ENCODE measurements around the gene SCN5A. TPM values are rescaled to one million over a fixed set of nuclear protein-coding genes. Genes with fewer than 3 reads are reported as not detected.

SCN5A gene
- total and polyA plus RNA-seq, 4 donors: 0.01 to 0.14 TPM; not detected in 2

GRCh38 chr3:38580450-38581382 is 68.8 kb downstream of the SCN5A start:
- Histone ChIP-seq H3K4me3 (ENCODE audit: low read depth in 1 of 3, low read length in 3 of 3) (no peak overlapping the region), H3K9ac (ENCODE audit: low read depth in 1 of 2, low read length in 2 of 2) (no peak overlapping the region), H3K9me3 (ENCODE audit: control insufficient read depth in 4 of 4, low read length in 3 of 4) (no peaks in the 10 kb centered on the region), H3K27me3 (ENCODE audit: control insufficient read depth in 4 of 4, insufficient read depth in 4 of 4, low read length in 3 of 4) (no peaks in the 10 kb centered on the region), H3K4me1 (ENCODE audit: control insufficient read depth in 4 of 4, insufficient read depth in 4 of 4, low read length in 3 of 4) (no peaks in the 10 kb centered on the region), H3K36me3 (ENCODE audit: control insufficient read depth in 4 of 4, insufficient read depth in 3 of 4, low read depth in 1 of 4, low read length in 3 of 4) (no peaks in the 10 kb centered on the region), H3K27ac (ENCODE audit: low read depth in 1 of 2, low read length in 2 of 2) (no peak overlapping the region)
- TF ChIP-seq CTCF (IDR thresholded peaks at IDR 0.05; ENCODE audit: low read depth, low read length, missing input control) (no peak), SP1 (IDR thresholded peaks at IDR 0.05) (no peak), EGR1 (IDR thresholded peaks at IDR 0.05; ENCODE audit: low read depth in 2 of 2) (no peak), TAF1 (conservative IDR thresholded peaks at IDR 0.05) (no peak), FOXA1 (IDR thresholded peaks at IDR 0.05) (no peak), RXRA (IDR thresholded peaks at IDR 0.05) (no peak)
- TF ChIP-seq, protein P1, sequence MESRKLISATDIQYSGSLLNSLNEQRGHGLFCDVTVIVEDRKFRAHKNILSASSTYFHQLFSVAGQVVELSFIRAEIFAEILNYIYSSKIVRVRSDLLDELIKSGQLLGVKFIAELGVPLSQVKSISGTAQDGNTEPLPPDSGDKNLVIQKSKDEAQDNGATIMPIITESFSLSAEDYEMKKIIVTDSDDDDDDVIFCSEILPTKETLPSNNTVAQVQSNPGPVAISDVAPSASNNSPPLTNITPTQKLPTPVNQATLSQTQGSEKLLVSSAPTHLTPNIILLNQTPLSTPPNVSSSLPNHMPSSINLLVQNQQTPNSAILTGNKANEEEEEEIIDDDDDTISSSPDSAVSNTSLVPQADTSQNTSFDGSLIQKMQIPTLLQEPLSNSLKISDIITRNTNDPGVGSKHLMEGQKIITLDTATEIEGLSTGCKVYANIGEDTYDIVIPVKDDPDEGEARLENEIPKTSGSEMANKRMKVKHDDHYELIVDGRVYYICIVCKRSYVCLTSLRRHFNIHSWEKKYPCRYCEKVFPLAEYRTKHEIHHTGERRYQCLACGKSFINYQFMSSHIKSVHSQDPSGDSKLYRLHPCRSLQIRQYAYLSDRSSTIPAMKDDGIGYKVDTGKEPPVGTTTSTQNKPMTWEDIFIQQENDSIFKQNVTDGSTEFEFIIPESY (IDR thresholded peaks at IDR 0.05): no peak
- DNase-seq (ENCODE audit: low spot score): peak; percentile 22
- 89% methylated on average over 21 of the region's 21 CpGs for WGBS

- Histone ChIP-seq H3K27ac (ENCODE audit: low read depth in 1 of 2, low read length in 2 of 2) (no peak overlapping the region), H3K27me3 (ENCODE audit: control insufficient read depth in 4 of 4, insufficient read depth in 4 of 4, low read length in 3 of 4) (no peaks in the 10 kb centered on the region), H3K9me3 (ENCODE audit: control insufficient read depth in 4 of 4, low read length in 3 of 4) (no peaks in the 10 kb centered on the region), H3K9ac (ENCODE audit: low read depth in 1 of 2, low read length in 2 of 2) (no peak overlapping the region), H3K4me1 (ENCODE audit: control insufficient read depth in 4 of 4, insufficient read depth in 4 of 4, low read length in 3 of 4) (no peaks in the 10 kb centered on the region), H3K4me3 (ENCODE audit: low read depth in 1 of 3, low read length in 3 of 3) (no peak overlapping the region), H3K36me3 (ENCODE audit: control insufficient read depth in 4 of 4, insufficient read depth in 3 of 4, low read depth in 1 of 4, low read length in 3 of 4) (no peaks in the 10 kb centered on the region)
- no peak for TF ChIP-seq GABPA (IDR thresholded peaks at IDR 0.05 in 1 of 2, conservative IDR thresholded peaks at IDR 0.05 in 1 of 2)
- TF ChIP-seq, protein P2, sequence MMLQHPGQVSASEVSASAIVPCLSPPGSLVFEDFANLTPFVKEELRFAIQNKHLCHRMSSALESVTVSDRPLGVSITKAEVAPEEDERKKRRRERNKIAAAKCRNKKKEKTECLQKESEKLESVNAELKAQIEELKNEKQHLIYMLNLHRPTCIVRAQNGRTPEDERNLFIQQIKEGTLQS (IDR thresholded peaks at IDR 0.05): no peak
- TF ChIP-seq SP1 (IDR thresholded peaks at IDR 0.05): no peak
- TF ChIP-seq TAF1 (conservative IDR thresholded peaks at IDR 0.05): no peak
- no peak for TF ChIP-seq YY1 (IDR thresholded peaks at IDR 0.05)
- TF ChIP-seq REST (IDR thresholded peaks at IDR 0.05): no peak
- WGBS: 87% methylated on average over 14 of the region's 14 CpGs
- peak; percentile 26 for DNase-seq (ENCODE audit: low spot score)
Observed at GRCh38 chr3:38579551-38580449, 69.7 kb downstream of the SCN5A start.

Data from liver (tissue), 9 donors.